GM12878 (cell line): ENCODE data around the gene TMEM132C. TPM values are rescaled to one million over a fixed set of nuclear protein-coding genes. Genes with fewer than 3 reads are reported as not detected.

Experiments
- ATAC-seq: fragments of 200-7000 bp; cut with Tn5 transposase; 3 replicates; pipeline ENCODE4 v1.9.1; 2020; ENCODE audit warnings: mild to moderate bottlenecking, moderate library complexity
- BruUV-seq: library from RNA; stranded (reverse); fragments of 400-500 nt; replicated peaks from 2 replicates; lab custom pipeline; 2021; lab: Mats Ljungman, UMichigan
- CTCF ChIA-PET: fragments of 300-600 bp; sonication (Branson Sonifier 250); formaldehyde crosslinking; extraction: SDS; loops from one replicate; lab custom pipeline; 2021; ENCODE audit warnings: inconsistent platforms; lab: Yijun Ruan, JAX
- POLR2A ChIA-PET: fragments of 350-600 bp; formaldehyde crosslinking; extraction: SDS; loops from one replicate; lab custom pipeline; 2021; ENCODE audit warnings: inconsistent platforms; lab: Charles Lee
- RAD21 ChIA-PET: fragments of 300-600 bp; sonication (Branson Sonifier 250); formaldehyde crosslinking; loops from one replicate; lab custom pipeline; 2023; ENCODE audit warnings: antibody characterized with exemption; ENCODE audit not compliant: unreplicated experiment; lab: Charles Lee
- SMC1A ChIA-PET: fragments of 300-600 bp; sonication (Branson Sonifier 250); formaldehyde crosslinking; loops from one replicate; lab custom pipeline; 2023; ENCODE audit not compliant: unreplicated experiment, uncharacterized antibody; lab: Charles Lee
- DNase-seq: peaks from one replicate; pipeline ENCODE4 v3.0.0-alpha.2; 2011; ENCODE audit warnings: low read depth, low spot score
- FAIRE-seq: peaks from 3 replicates; lab custom pipeline; 2011; peaks lifted over from hg19 to GRCh38; lab: Jason Lieb, UNC
- H2AFZ ChIP-seq: 2 replicates; pipeline ENCODE4 v1.6.0; 2011; ENCODE audit warnings: low read depth, low read length, control low read depth; ENCODE audit not compliant: control insufficient read depth
- H3K27ac ChIP-seq: 2 replicates; pipeline ENCODE4 v1.5.1; 2011; ENCODE audit warnings: control low read depth; ENCODE audit not compliant: control insufficient read depth, insufficient read depth
- H3K27me3 ChIP-seq, 2 experiments: replicated peaks in 1 of 2; 2 replicates each; pipeline versions ENCODE4 v1.6.0 to v1.6.1; 2011; ENCODE audit warnings: low read length in 1 of 2; ENCODE audit not compliant: control insufficient read depth in 2 of 2, insufficient read depth in 2 of 2
- H3K36me3 ChIP-seq, 2 experiments: 2 replicates each; pipeline ENCODE4 v1.5.1; 2011; ENCODE audit warnings: low read length in 1 of 2; ENCODE audit not compliant: control insufficient read depth in 2 of 2, insufficient read depth in 2 of 2
- H3K4me1 ChIP-seq: 2 replicates; pipeline ENCODE4 v1.6.1; 2011; ENCODE audit warnings: mild to moderate bottlenecking, low read length, moderate library complexity, mixed read lengths; ENCODE audit not compliant: control insufficient read depth, insufficient read depth
- H3K4me2 ChIP-seq: 2 replicates; pipeline ENCODE4 v1.6.0; 2011; ENCODE audit warnings: control low read depth; ENCODE audit not compliant: control insufficient read depth, insufficient read depth
- H3K4me3 ChIP-seq: fragments of 200-600 bp; sonication (generic); 2 replicates; pipeline ENCODE4 v1.5.1; 2016
- H3K79me2 ChIP-seq: 2 replicates; pipeline ENCODE4 v1.6.0; 2011; ENCODE audit warnings: low read length; ENCODE audit not compliant: control insufficient read depth, insufficient read depth
- H3K9ac ChIP-seq: 2 replicates; pipeline ENCODE4 v1.8.0; 2011; ENCODE audit warnings: low read length, control low read depth, mixed read lengths; ENCODE audit not compliant: control insufficient read depth, insufficient read depth
- H3K9me3 ChIP-seq: replicated peaks from 3 replicates; pipeline ENCODE4 v1.5.1; 2011; ENCODE audit warnings: mild to moderate bottlenecking, low read length; ENCODE audit not compliant: control insufficient read depth, insufficient read depth
- H4K20me1 ChIP-seq: 2 replicates; pipeline ENCODE4 v1.6.0; 2011; ENCODE audit not compliant: control insufficient read depth, insufficient read depth
- CBX3 ChIP-seq: fragments of 200-600 bp; sonication (generic); IDR thresholded peaks from 2 replicates; pipeline ENCODE4 v1.6.1; 2016; ENCODE audit warnings: low read depth, borderline replicate concordance
- EP300 ChIP-seq, 2 experiments: fragments of 150-350 bp in 1 of 2; IDR thresholded peaks; 2 replicates each; pipeline ENCODE4 v1.6.1; 2011 to 2012; ENCODE audit warnings: low read depth in 2 of 2, low read length in 2 of 2, borderline replicate concordance in 1 of 2, improper control_type of control experiment in 1 of 2, inconsistent platforms in 1 of 2; ENCODE audit not compliant: control insufficient read depth in 1 of 2
- JUNB ChIP-seq: IDR thresholded peaks from 2 replicates; pipeline ENCODE4 v1.6.1; 2016; ENCODE audit warnings: antibody characterized with exemption, mild to moderate bottlenecking
- JUND ChIP-seq: IDR thresholded peaks from 2 replicates; pipeline ENCODE4 v1.6.1; 2012; ENCODE audit warnings: low read depth, mild to moderate bottlenecking, low read length, improper control_type of control experiment, moderate library complexity
- NBN ChIP-seq: fragments of 450-650 bp; IDR thresholded peaks from 2 replicates; pipeline ENCODE4 v1.6.1; 2016
- PML ChIP-seq: IDR thresholded peaks from 2 replicates; pipeline ENCODE4 v1.6.1; 2012; ENCODE audit warnings: low read length, inconsistent platforms
- RAD21 ChIP-seq: IDR thresholded peaks from 2 replicates; pipeline ENCODE4 v1.6.1; 2011; ENCODE audit warnings: mild to moderate bottlenecking, low read depth, low read length, moderate library complexity; ENCODE audit not compliant: insufficient read depth
- RFX5 ChIP-seq: IDR thresholded peaks from 2 replicates; pipeline ENCODE4 v1.6.1; 2011; ENCODE audit warnings: low read depth, low read length, improper control_type of control experiment
- RUNX3 ChIP-seq: IDR thresholded peaks from 2 replicates; pipeline ENCODE4 v1.6.1; 2012; ENCODE audit warnings: low read length, inconsistent platforms
- SREBF2 ChIP-seq: IDR thresholded peaks from 2 replicates; pipeline ENCODE4 v1.6.1; 2012; ENCODE audit warnings: mild to moderate bottlenecking, low read length
- YBX1 ChIP-seq: fragments of 450-650 bp; IDR thresholded peaks from 2 replicates; pipeline ENCODE4 v1.6.1; 2016; ENCODE audit warnings: antibody characterized with exemption
- ZNF207 ChIP-seq: fragments of 450-650 bp; IDR thresholded peaks from 2 replicates; pipeline ENCODE4 v1.6.1; 2014; ENCODE audit warnings: antibody characterized with exemption, mild to moderate bottlenecking, borderline replicate concordance
- WGBS: methylation state at CpG from one replicate; pipeline ENCODE4 v1.1.6; 2016; ENCODE audit warnings: low lambda C conversion rate; ENCODE audit not compliant: insufficient replicate concordance, insufficient coverage; ENCODE audit errors: missing lambda C conversion rate; 5-methylcytosine and 5-hydroxymethylcytosine counted together
- in situ Hi-C: fragments of 300-500 bp; cut with MboI; formaldehyde crosslinking; loops from 9 replicates; pipeline ENCODE4 v1.14.3; 2018; ENCODE audit warnings: mixed read lengths
- intact Hi-C: fragments of 100-400 bp; cut with micrococcal nuclease; formaldehyde crosslinking; loops from one replicate; pipeline ENCODE4 v1.14.2; 2022; ENCODE audit not compliant: unreplicated experiment
- polyA plus RNA-seq, 11 experiments: library from polyadenylated mRNA; depleted of rRNA in 4 of 11; unstranded in 6 of 11; stranded (reverse) in 5 of 11; fragments of >200 nt; fragmentation: Nextera tagmentation in 4 of 11; fragmentation: Illumina TruSeq in 1 of 11; extraction: Ambion mirVana in 4 of 11; extraction: Trizol in 1 of 11; gene quantifications; 1 replicate in 1 of 11; 2 replicates in 10 of 11; pipeline versions ENCODE4 v1.2.1 to v1.2.3, GENCODE V29; 2011 to 2016; ENCODE audit warnings: inconsistent platforms in 2 of 11, missing spikeins in 2 of 11, low read depth in 1 of 11
- total RNA-seq, 4 experiments: library from RNA; depleted of rRNA in 3 of 4; stranded (reverse); fragments of >200 nt in 3 of 4; fragmentation: Illumina TruSeq in 1 of 4; extraction: Trizol in 1 of 4; gene quantifications; 2 replicates each; pipeline versions ENCODE4 v1.2.1 to v1.2.3, GENCODE V29; 2013 to 2021
- TF ChIP-seq, protein P1 (sequence below): IDR thresholded peaks from 2 replicates; pipeline ENCODE4 v1.6.1; 2011; ENCODE audit warnings: borderline replicate concordance, low read depth, mild to moderate bottlenecking, moderate library complexity, mixed read lengths, low read length; ENCODE audit not compliant: insufficient read depth; ENCODE audit errors: extremely low read length
- TF ChIP-seq, protein P2 (sequence below): fragments of 450-650 bp; conservative IDR thresholded peaks from 2 replicates; pipeline ENCODE4 v1.6.1; 2017; ENCODE audit warnings: mild to moderate bottlenecking, moderate library complexity

TMEM132C gene
- total and polyA plus RNA-seq, 10 of the 15 experiments (the other 5 are each of a cell fraction or from before 2014, with no cell fraction given) = not detected

- no peak for ATAC-seq
These were observed 397.5 kb downstream of the TMEM132C start for GRCh38 chr12:128664501-128664900.

GRCh38 chr12:128667193-128667592 lies 400.2 kb downstream of the TMEM132C start:
- Histone ChIP-seq H3K27ac (no peak overlapping the region), H3K4me1 (no peaks in the 10 kb centered on the region), H3K4me2 (no peak overlapping the region), H3K4me3 (no peak overlapping the region), H3K9me3 (no peaks in the 10 kb centered on the region; the same call in 2 of the 3 replicates), H2AFZ (no peak overlapping the region), H3K79me2 (no peaks in the 10 kb centered on the region), H3K9ac (no peak overlapping the region), H4K20me1 (no peaks in the 10 kb centered on the region), H3K36me3 (no peaks in the 10 kb centered on the region), H3K27me3 (no peaks in the 10 kb centered on the region)
- RAD21 ChIA-PET = no interaction called here
- no TSS peak for BruUV-seq
- POLR2A ChIA-PET = no interaction called here
- intact Hi-C loops = no loop called here
- DNase-seq (no peak), FAIRE-seq (no peak), ATAC-seq (no peak)
- SMC1A ChIA-PET = no interaction called here
- in situ Hi-C loops = no loop called here
- CTCF ChIA-PET = no interaction called here
- 57% methylated on average over 7 of the region's 7 CpGs for WGBS
- no peak for TF ChIP-seq RFX5
- TF ChIP-seq PML = no peak
- TF ChIP-seq ZNF207 = no peak
- TF ChIP-seq JUNB = no peak
- TF ChIP-seq CBX3 = no peak
- no peak for TF ChIP-seq YBX1
- TF ChIP-seq, protein P1, sequence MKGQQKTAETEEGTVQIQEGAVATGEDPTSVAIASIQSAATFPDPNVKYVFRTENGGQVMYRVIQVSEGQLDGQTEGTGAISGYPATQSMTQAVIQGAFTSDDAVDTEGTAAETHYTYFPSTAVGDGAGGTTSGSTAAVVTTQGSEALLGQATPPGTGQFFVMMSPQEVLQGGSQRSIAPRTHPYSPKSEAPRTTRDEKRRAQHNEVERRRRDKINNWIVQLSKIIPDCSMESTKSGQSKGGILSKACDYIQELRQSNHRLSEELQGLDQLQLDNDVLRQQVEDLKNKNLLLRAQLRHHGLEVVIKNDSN = no peak

More at GRCh38 chr12:128664501-128664900, 397.5 kb downstream of the TMEM132C start:
- TF ChIP-seq NBN (no peak), EP300 (IDR thresholded peaks at IDR 0.05; ENCODE audit: borderline replicate concordance in 1 of 2, control insufficient read depth in 1 of 2, low read depth in 2 of 2, low read length in 2 of 2) (no peak), SREBF2 (no peak), RUNX3 (no peak), YBX1 (no peak), RAD21 (no peak), JUND (no peak)
- TF ChIP-seq, protein P2, sequence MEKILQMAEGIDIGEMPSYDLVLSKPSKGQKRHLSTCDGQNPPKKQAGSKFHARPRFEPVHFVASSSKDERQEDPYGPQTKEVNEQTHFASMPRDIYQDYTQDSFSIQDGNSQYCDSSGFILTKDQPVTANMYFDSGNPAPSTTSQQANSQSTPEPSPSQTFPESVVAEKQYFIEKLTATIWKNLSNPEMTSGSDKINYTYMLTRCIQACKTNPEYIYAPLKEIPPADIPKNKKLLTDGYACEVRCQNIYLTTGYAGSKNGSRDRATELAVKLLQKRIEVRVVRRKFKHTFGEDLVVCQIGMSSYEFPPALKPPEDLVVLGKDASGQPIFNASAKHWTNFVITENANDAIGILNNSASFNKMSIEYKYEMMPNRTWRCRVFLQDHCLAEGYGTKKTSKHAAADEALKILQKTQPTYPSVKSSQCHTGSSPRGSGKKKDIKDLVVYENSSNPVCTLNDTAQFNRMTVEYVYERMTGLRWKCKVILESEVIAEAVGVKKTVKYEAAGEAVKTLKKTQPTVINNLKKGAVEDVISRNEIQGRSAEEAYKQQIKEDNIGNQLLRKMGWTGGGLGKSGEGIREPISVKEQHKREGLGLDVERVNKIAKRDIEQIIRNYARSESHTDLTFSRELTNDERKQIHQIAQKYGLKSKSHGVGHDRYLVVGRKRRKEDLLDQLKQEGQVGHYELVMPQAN = no peak
- Histone ChIP-seq H3K9ac (no peak overlapping the region), H3K4me2 (no peak overlapping the region), H3K27me3 (no peaks in the 10 kb centered on the region), H2AFZ (no peak overlapping the region), H3K4me1 (no peaks in the 10 kb centered on the region), H3K27ac (no peak overlapping the region), H3K79me2 (no peaks in the 10 kb centered on the region), H3K9me3 (no peaks in the 10 kb centered on the region; the same call in 2 of the 3 replicates), H3K4me3 (no peak overlapping the region), H4K20me1 (no peaks in the 10 kb centered on the region), H3K36me3 (no peaks in the 10 kb centered on the region)
- FAIRE-seq (no peak), DNase-seq (no peak)
- ChIA-PET SMC1A (no interaction called here), CTCF (no interaction called here), POLR2A (no interaction called here), RAD21 (no interaction called here)
- in situ Hi-C loops (no loop called here), intact Hi-C loops (no loop called here)
- no TSS peak for BruUV-seq
- 59% methylated on average over 9 of the region's 9 CpGs for WGBS
